Right cardiac atrium (tissue), 5 donors: Measurements from ENCODE around the gene SERP2. TPM values are rescaled to one million over a fixed set of nuclear protein-coding genes. Genes with fewer than 3 reads are reported as not detected.
A peak's percentile ranks its signal among the peaks of the same experiment; 100 is the strongest.

ENCODE experiments used
- ATAC-seq, 2 donors: fragments of 200-7000 bp; cut with Tn5 transposase; one replicate each; pipeline versions ENCODE4 v1.8.0 to v1.9.1; 2020; ENCODE audit warnings: moderate library complexity in 2 of 2, mild to moderate bottlenecking in 1 of 2
- DNase-seq, 3 donors: peaks; one replicate each; pipeline ENCODE4 v3.0.0-alpha.2; 2020
- H3K27ac ChIP-seq: one replicate; pipeline ENCODE4 v1.5.1; 2013; ENCODE audit warnings: mild to moderate bottlenecking, low read length, control low read depth, moderate library complexity
- H3K27me3 ChIP-seq: one replicate; pipeline ENCODE4 v1.6.1; 2013; ENCODE audit not compliant: control insufficient read depth, insufficient read depth
- H3K4me1 ChIP-seq: one replicate; pipeline ENCODE4 v1.6.1; 2013; ENCODE audit warnings: low read length; ENCODE audit not compliant: control insufficient read depth, insufficient read depth
- H3K4me3 ChIP-seq: one replicate; pipeline ENCODE4 v1.5.1; 2013; ENCODE audit warnings: low read length, control low read depth
- H3K9me3 ChIP-seq: one replicate; pipeline ENCODE4 v1.6.1; 2013; ENCODE audit warnings: low read length; ENCODE audit not compliant: control insufficient read depth
- WGBS: extraction: QIAGEN DNeasy Blood & Tissue Kit; methylation state at CpG from one replicate; pipeline ENCODE4 v1.1.7; 2013; 5-methylcytosine and 5-hydroxymethylcytosine counted together
- intact Hi-C, 4 donors: fragments of 100-400 bp; cut with DNase I; formaldehyde crosslinking; loops; one replicate each; pipeline versions ENCODE4 v1.11.0 to v1.14.0; 2022 to 2023
- polyA plus RNA-seq: library from polyadenylated mRNA; stranded (reverse); fragments of 200-250 nt; gene quantifications from one replicate; pipeline ENCODE4 v1.2.3, GENCODE V29; 2013
- total RNA-seq, 4 donors: library from RNA; stranded (reverse); fragmentation: NEBNext Ultra II Directional; extraction: Animal tissue kit (Norgen Biotek cat#: 25700); gene quantifications; one replicate each; pipeline ENCODE4 v1.2.1, GENCODE V29; 2021
- donor health status: healthy with polysubstance abuse.
- donor health status: DM: no; HTN: yes; CAD: no.
- donor health status: DM: no; HTN: no; CAD: no.
- donor health status: DM: no; HTN: yes; CAD: no; lungs with severe emphysema.
- donor health status: DM: yes; HTN: yes; CAD: no.

Gene SERP2
- total and polyA plus RNA-seq, 5 donors, result 19.4 to 36.2 (median 26.7) TPM

- intact Hi-C loops, result no loop called here
- H3K9me3 ChIP-seq, result no peaks in the 10 kb centered on the region
- 65% methylated on average over 15 of the region's 15 CpGs for WGBS
- ATAC-seq (peak in 1 of 2 donors; percentile 26), DNase-seq (no peak)
- H3K4me3 ChIP-seq, result no peak overlapping the region
- no peak overlapping the region for H3K27ac ChIP-seq
- no peaks in the 10 kb centered on the region for H3K27me3 ChIP-seq
- no peaks in the 10 kb centered on the region for H3K4me1 ChIP-seq
Measured at GRCh38 chr13:44422755-44423643, 49.4 kb downstream of the SERP2 start.

DNA sequence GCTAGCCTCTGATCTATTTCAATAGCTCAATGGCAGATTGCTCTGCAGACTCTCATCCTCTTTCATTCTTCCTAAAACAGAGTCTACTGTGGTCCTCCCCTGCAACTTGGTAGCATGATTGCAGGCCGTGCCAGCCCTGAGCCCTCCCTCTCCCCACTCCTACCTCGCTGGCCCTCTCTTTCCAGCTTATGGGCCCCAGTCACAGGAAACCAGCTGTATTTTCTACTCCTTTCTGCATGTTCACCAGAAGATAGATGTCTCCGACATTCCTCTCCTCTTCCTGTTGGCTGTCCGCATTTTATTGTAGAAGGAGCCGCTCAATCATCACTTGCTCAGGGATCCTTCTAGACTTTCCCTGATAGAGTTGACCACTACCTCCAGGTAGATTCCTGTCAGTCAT, 50.2 kb downstream of the SERP2 start:
- H3K4me1 ChIP-seq, result peaks cover under 1% of the 10 kb centered on the region
- H3K4me3 ChIP-seq, result no peak overlapping the region
- DNase-seq, result no peak
- H3K9me3 ChIP-seq, result no peaks in the 10 kb centered on the region
- intact Hi-C loops, result no loop called here
- H3K27ac ChIP-seq, result no peak overlapping the region
- ATAC-seq, result no peak
- no peaks in the 10 kb centered on the region for H3K27me3 ChIP-seq
- 94% methylated on average over 5 of the region's 5 CpGs for WGBS

GRCh38 chr13:44425041-44425814, 51.6 kb downstream of the SERP2 start:
- H3K27ac ChIP-seq, result no peak overlapping the region
- H3K4me1 ChIP-seq, result peaks cover 4% of the 10 kb centered on the region
- WGBS, result 49% methylated on average over 9 of the region's 9 CpGs
- no peaks in the 10 kb centered on the region for H3K9me3 ChIP-seq
- intact Hi-C loops, result no loop called here
- no peak overlapping the region for H3K4me3 ChIP-seq
- H3K27me3 ChIP-seq, result no peaks in the 10 kb centered on the region
- no peak for DNase-seq
- ATAC-seq, result peak in 1 of 2 donors; percentile 39

- Histone ChIP-seq H3K4me1 (peaks cover 4% of the 10 kb centered on the region), H3K27me3 (no peaks in the 10 kb centered on the region), H3K9me3 (no peaks in the 10 kb centered on the region), H3K4me3 (no peak overlapping the region), H3K27ac (no peak overlapping the region)
- ATAC-seq (no peak), DNase-seq (no peak)
- WGBS, result 89% methylated on average over 2 of the region's 2 CpGs
- intact Hi-C loops, result no loop called here
Measured at GRCh38 chr13:44425815-44426078, 52.1 kb downstream of the SERP2 start.

DNA sequence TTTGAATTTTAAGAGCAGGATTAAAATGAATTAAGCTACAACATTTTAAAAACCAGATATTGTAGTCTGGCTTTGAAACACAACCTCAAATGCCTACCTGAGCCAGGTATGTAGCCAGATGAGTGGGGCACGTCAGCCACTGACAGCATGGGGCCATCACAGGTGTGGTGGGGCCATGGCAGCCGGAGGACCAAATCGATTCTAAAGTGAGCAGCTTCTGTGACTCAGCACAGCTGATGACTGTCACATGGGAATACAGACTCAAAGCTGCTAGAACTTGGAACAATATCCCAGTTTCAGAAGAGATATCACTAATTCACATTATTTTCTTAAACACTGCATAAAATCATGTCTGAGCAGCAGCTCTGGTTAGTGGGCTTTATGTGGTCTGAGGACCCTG, 52.8 kb downstream of the SERP2 start:
- WGBS, result 66% methylated on average over 3 of the region's 3 CpGs
- no peaks in the 10 kb centered on the region for H3K9me3 ChIP-seq
- H3K27me3 ChIP-seq, result no peaks in the 10 kb centered on the region
- intact Hi-C loops, result no loop called here
- DNase-seq (no peak), ATAC-seq (no peak)
- no peak overlapping the region for H3K4me3 ChIP-seq
- no peak overlapping the region for H3K27ac ChIP-seq
- peaks cover 4% of the 10 kb centered on the region for H3K4me1 ChIP-seq

GRCh38 chr13:44429311-44429710, 55.7 kb downstream of the SERP2 start:
- H3K4me1 ChIP-seq, result peaks cover 5% of the 10 kb centered on the region
- no peak for DNase-seq
- no peaks in the 10 kb centered on the region for H3K9me3 ChIP-seq
- H3K27me3 ChIP-seq, result no peaks in the 10 kb centered on the region
- H3K27ac ChIP-seq, result no peak overlapping the region
- H3K4me3 ChIP-seq, result no peak overlapping the region
- no peak for ATAC-seq
- 76% methylated on average over 2 of the region's 2 CpGs for WGBS
- intact Hi-C loops, result no loop called here

- H3K4me3 ChIP-seq, result no peak overlapping the region
- intact Hi-C loops, result loop anchor here in 3 of 4 donors (10.0 kb wide), 5 partner anchors 46 to 286 kb away; no protein-coding TSS in a partner anchor
Measured at GRCh38 chr13:44431150-44431549, 57.5 kb downstream of the SERP2 start.

GRCh38 chr13:44432650-44433049, 59.0 kb downstream of the SERP2 start:
- DNase-seq, result no peak
- no peaks in the 10 kb centered on the region for H3K9me3 ChIP-seq
- intact Hi-C loops, result loop anchor here in 3 of 4 donors (10.0 kb wide), 5 partner anchors 48 to 288 kb away; no protein-coding TSS in a partner anchor
- H3K4me3 ChIP-seq, result no peak overlapping the region
- no peak overlapping the region for H3K27ac ChIP-seq
- H3K4me1 ChIP-seq, result peaks cover 5% of the 10 kb centered on the region
- ATAC-seq, result no peak
- 54% methylated on average over 5 of the region's 5 CpGs for WGBS
- no peaks in the 10 kb centered on the region for H3K27me3 ChIP-seq

More at GRCh38 chr13:44431150-44431549, 57.5 kb downstream of the SERP2 start:
- ATAC-seq (no peak), DNase-seq (no peak)
- 77% methylated on average over 4 of the region's 4 CpGs for WGBS
- Histone ChIP-seq H3K27ac (no peak overlapping the region), H3K27me3 (no peaks in the 10 kb centered on the region), H3K4me1 (peaks cover 5% of the 10 kb centered on the region), H3K9me3 (no peaks in the 10 kb centered on the region)

DNA sequence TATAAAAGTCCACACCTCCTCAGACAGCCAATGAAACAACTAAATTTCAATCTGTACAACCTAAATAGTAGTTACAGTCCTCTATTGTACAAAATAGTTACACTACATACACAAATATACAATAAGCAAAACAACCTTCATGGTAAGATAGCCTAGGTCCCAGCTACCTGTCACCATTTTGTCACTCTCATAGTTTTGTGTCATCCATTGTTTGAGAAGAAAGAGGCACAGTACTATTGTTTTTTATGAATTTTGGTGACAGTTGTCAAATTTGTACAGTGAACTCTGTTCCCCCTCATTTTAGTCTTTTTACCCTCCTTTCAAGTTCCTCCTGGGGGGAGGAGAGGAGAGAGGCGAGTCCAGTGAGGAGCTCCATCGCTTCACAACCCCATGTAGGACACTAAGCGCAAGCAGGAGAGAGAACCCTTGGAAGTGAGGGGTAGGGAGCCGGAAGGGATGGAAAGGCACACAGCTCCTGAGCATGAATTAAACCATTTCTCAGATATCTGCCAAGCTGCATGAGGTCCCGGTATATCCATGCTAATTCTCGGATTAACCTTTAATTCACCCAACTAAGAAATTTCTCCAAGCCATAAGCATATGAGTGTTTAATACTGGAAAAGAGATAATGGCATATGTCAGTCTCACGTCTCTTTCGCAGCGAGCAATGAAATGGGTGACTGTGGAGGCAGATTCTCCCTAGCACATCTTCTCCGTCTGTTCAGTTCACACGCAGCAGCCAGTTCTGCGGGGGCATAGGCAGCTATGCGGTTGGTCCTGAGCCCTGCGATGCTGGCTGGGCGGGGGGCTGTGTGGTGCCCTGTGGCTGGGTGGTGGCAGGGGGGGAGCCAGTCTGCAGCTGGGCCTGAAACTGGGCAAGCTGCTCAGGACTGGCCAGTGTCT, 60.5 kb downstream of the SERP2 start:
- H3K4me3 ChIP-seq, result peak overlapping the region; percentile 85
- no peaks in the 10 kb centered on the region for H3K9me3 ChIP-seq
- no peak overlapping the region for H3K27ac ChIP-seq
- peaks cover 2% of the 10 kb centered on the region for H3K4me1 ChIP-seq
- 65% methylated on average over 15 of the region's 15 CpGs for WGBS
- DNase-seq (peak in 1 of 3 donors; percentile 68), ATAC-seq (no peak)
- no peaks in the 10 kb centered on the region for H3K27me3 ChIP-seq
- intact Hi-C loops, result loop anchor here in 3 of 4 donors (10.0 kb wide), 5 partner anchors 49 to 289 kb away; no protein-coding TSS in a partner anchor

GRCh38 chr13:44434766-44435141, 61.1 kb downstream of the SERP2 start:
- 7% methylated on average over 4 of the region's 4 CpGs for WGBS
- Histone ChIP-seq H3K9me3 (no peaks in the 10 kb centered on the region), H3K4me1 (peaks cover 2% of the 10 kb centered on the region), H3K27ac (no peak overlapping the region), H3K4me3 (peak overlapping the region; percentile 85), H3K27me3 (no peaks in the 10 kb centered on the region)
- intact Hi-C loops, result loop anchor here (5.0 to 10.0 kb wide), 10 partner anchors 50 to 527 kb away; no protein-coding TSS in a partner anchor
- DNase-seq (no peak), ATAC-seq (no peak)
